ENCODE measurements around the gene SARDH. TPM values are rescaled to one million over a fixed set of nuclear protein-coding genes. Genes with fewer than 3 reads are reported as not detected.

SARDH gene
- total and polyA plus RNA-seq, 2 donors (not counting 1 experiment from before 2014, with no cell fraction given) = 0.03 to 0.07 TPM

- H3K36me3 ChIP-seq (replicated peaks in 1 of 2; ENCODE audit: control extremely low read depth in 1 of 2, control insufficient read depth in 1 of 2, extremely low read depth in 1 of 2, insufficient read depth in 2 of 2, low read length in 1 of 2) = no peaks in the 10 kb centered on the region
- POLR2A ChIA-PET = no interaction called here
- TF ChIP-seq CTCF (IDR thresholded peaks at IDR 0.05) (no peak), EZH2 (IDR thresholded peaks at IDR 0.05; ENCODE audit: borderline replicate concordance, insufficient read depth, low read depth, low read length, poor library complexity, severe bottlenecking) (no peak)
- no peak overlapping the region for H3K4me3 ChIP-seq (ENCODE audit: control extremely low read depth in 1 of 5, extremely low read depth in 1 of 5, insufficient read depth in 1 of 5, low read depth in 2 of 5, low read length in 4 of 5)
- H3K27ac Mint-ChIP-seq = no peak overlapping the region
- peaks cover 0 to 10% (median 0%) of the 10 kb centered on the region in 3 donors for H3K9me3 ChIP-seq (ENCODE audit: control extremely low read depth in 1 of 3, control insufficient read depth in 2 of 3, insufficient read depth in 1 of 3, low read length in 2 of 3)
- no peak overlapping the region for H3K4me3 Mint-ChIP-seq
- no peaks in the 10 kb centered on the region for H4K20me1 ChIP-seq (ENCODE audit: control insufficient read depth, insufficient read depth, low read length, poor library complexity, severe bottlenecking)
- H3K4me1 ChIP-seq (ENCODE audit: control insufficient read depth in 2 of 2, insufficient read depth in 2 of 2, low read length in 2 of 2) = peaks cover 0 to 6% of the 10 kb centered on the region in 2 donors
- H3K9ac ChIP-seq (ENCODE audit: low read length) = no peak overlapping the region
- no peak for DNase-seq
- H3K27ac ChIP-seq (ENCODE audit: low read length in 2 of 2) = no peak overlapping the region
- peaks cover 3% of the 10 kb centered on the region for H3K9me3 Mint-ChIP-seq (ENCODE audit: insufficient read depth)
- 95% methylated on average over 20 of the region's 20 CpGs for WGBS (ENCODE audit: insufficient coverage)
- no peaks in the 10 kb centered on the region for H3K79me2 ChIP-seq (ENCODE audit: control insufficient read depth, insufficient read depth, low read length)
- CTCF ChIA-PET = no interaction called here
- no peak for ATAC-seq (ENCODE audit: low read depth)
- peaks cover 0 to 22% (median 0%) of the 10 kb centered on the region in 4 experiments for H3K27me3 ChIP-seq (replicated peaks in 1 of 4; ENCODE audit: control extremely low read depth in 1 of 4, control insufficient read depth in 3 of 4, insufficient read depth in 4 of 4, low read length in 3 of 4)
- intact Hi-C loops (cut with micrococcal nuclease) = no loop called here
- H3K4me2 ChIP-seq (replicated peaks; ENCODE audit: low read depth, low read length, poor library complexity, severe bottlenecking) = no peak overlapping the region
- no peak overlapping the region for H2AFZ ChIP-seq (ENCODE audit: insufficient read depth, low read depth, low read length, poor library complexity, severe bottlenecking)
- H3K27me3 Mint-ChIP-seq = peaks cover 52% of the 10 kb centered on the region
- H3K4me1 Mint-ChIP-seq = peaks cover 3% of the 10 kb centered on the region
These were observed 20.8 kb downstream of the SARDH start for GRCh38 chr9:133717113-133718031.

- Histone ChIP-seq H4K20me1 (ENCODE audit: control insufficient read depth, insufficient read depth, low read length, poor library complexity, severe bottlenecking) (no peaks in the 10 kb centered on the region), H3K4me2 (replicated peaks; ENCODE audit: low read depth, low read length, poor library complexity, severe bottlenecking) (no peak overlapping the region), H3K79me2 (ENCODE audit: control insufficient read depth, insufficient read depth, low read length) (no peaks in the 10 kb centered on the region), H2AFZ (ENCODE audit: insufficient read depth, low read depth, low read length, poor library complexity, severe bottlenecking) (no peak overlapping the region), H3K9ac (ENCODE audit: low read length) (no peak overlapping the region), H3K27ac (ENCODE audit: low read length in 2 of 2) (no peak overlapping the region), H3K4me3 (ENCODE audit: control extremely low read depth in 1 of 5, extremely low read depth in 1 of 5, insufficient read depth in 1 of 5, low read depth in 2 of 5, low read length in 4 of 5) (no peak overlapping the region), H3K9me3 (ENCODE audit: control extremely low read depth in 1 of 3, control insufficient read depth in 2 of 3, insufficient read depth in 1 of 3, low read length in 2 of 3) (peaks cover 0 to 10% (median 0%) of the 10 kb centered on the region in 3 donors), H3K4me1 (ENCODE audit: control insufficient read depth in 2 of 2, insufficient read depth in 2 of 2, low read length in 2 of 2) (peaks cover 0 to 6% of the 10 kb centered on the region in 2 donors), H3K27me3 (replicated peaks in 1 of 4; ENCODE audit: control extremely low read depth in 1 of 4, control insufficient read depth in 3 of 4, insufficient read depth in 4 of 4, low read length in 3 of 4) (peaks cover 0 to 22% (median 0%) of the 10 kb centered on the region in 4 experiments), H3K36me3 (replicated peaks in 1 of 2; ENCODE audit: control extremely low read depth in 1 of 2, control insufficient read depth in 1 of 2, extremely low read depth in 1 of 2, insufficient read depth in 2 of 2, low read length in 1 of 2) (no peaks in the 10 kb centered on the region)
- intact Hi-C loops (cut with micrococcal nuclease) = no loop called here
- ATAC-seq (ENCODE audit: low read depth) (no peak), DNase-seq (no peak)
- ChIA-PET POLR2A (no interaction called here), CTCF (no interaction called here)
- Mint-ChIP-seq H3K4me1 (peaks cover 3% of the 10 kb centered on the region), H3K4me3 (no peak overlapping the region), H3K27ac (no peak overlapping the region), H3K9me3 (ENCODE audit: insufficient read depth) (peaks cover 3% of the 10 kb centered on the region), H3K27me3 (peaks cover 47% of the 10 kb centered on the region)
- 82% methylated on average over 8 of the region's 8 CpGs for WGBS (ENCODE audit: insufficient coverage)
- TF ChIP-seq EZH2 (IDR thresholded peaks at IDR 0.05; ENCODE audit: borderline replicate concordance, insufficient read depth, low read depth, low read length, poor library complexity, severe bottlenecking) (no peak), CTCF (IDR thresholded peaks at IDR 0.05) (no peak)
These were observed 21.5 kb downstream of the SARDH start for GRCh38 chr9:133716564-133717112.
